Left lobe of liver (tissue), 2 donors: ENCODE results near the gene FAF2. TPM values are rescaled to one million over a fixed set of nuclear protein-coding genes. Genes with fewer than 3 reads are reported as not detected.
"Not testable (repeated sequence)": the region's sequence is repeated elsewhere in the genome, so short reads cannot be mapped to it uniquely, and the experiment has no call there.

Experiments
- ATAC-seq: fragments of 200-7000 bp; cut with Tn5 transposase; one replicate; pipeline ENCODE4 v1.9.1; 2020; ENCODE audit warnings: mild to moderate bottlenecking, moderate library complexity
- DNase-seq: peaks from one replicate; pipeline ENCODE4 v3.0.0-alpha.2; 2020; ENCODE audit warnings: low spot score
- total RNA-seq: library from RNA; stranded (reverse); gene quantifications from one replicate; pipeline ENCODE4 v1.2.1, GENCODE V29; 2021
- donor health status: DM: no; HTN: no; CAD: no; lungs with moderate emphysema.
- donor health status: DM: no; HTN: yes; CAD: no.

Gene FAF2
- total RNA-seq, 1 donor from 2014 or later = 16.5 TPM

DNA sequence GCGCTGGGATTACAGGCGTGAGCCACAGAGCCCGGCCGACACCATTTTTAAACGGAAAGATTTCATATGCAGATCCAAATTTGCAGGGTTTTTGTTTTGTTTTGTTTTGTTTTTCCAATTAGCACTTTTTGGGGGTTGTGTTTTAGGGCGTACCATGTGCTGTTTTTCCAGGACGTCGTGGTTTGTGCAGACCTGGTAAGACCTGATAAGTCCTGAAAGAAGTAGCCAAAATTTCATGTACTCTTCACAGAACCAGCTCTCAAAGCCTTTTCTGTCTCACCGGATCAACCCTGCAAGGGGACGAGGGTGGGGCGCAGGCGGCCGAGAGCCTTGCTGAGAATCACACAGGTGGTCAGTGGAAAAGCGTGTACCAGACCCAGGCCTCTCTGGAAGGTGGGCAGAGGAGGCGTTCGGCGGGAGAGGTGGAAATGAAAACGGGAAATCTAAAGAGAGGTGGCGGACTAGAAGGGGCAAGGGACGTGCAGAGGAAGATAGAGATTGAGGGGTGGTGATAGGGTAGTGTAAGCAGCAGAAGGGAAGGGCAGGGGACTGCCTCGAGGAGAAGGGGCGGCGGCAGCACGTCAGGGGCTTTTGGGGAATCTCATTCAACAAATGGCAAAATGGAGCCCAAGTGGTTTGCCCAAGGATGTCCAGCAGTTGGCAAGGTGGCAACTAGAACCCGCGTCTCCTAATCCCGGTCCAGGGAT, 1.1 kb upstream of the FAF2 start:
- no peak for DNase-seq
- peak; percentile 4 for ATAC-seq

DNA sequence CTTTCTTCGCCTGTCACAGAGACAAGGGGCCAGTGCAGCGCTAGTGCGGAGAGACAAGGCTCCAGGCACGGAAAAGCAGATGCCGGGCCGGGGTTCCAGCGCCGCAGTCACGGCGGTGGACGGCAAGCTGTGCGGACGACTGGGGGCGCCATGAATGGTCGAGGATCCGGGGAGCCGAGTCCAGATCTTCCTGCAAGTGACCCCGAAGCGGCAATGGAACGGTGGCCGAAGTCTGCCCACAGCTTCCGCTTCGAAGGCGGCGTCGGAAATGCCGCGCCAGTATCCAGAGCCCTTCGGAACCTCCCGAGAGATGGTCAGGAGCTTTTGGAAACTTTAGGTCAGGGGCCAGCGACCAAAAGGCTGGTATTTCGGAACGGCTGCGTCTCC, 601 bp upstream of the FAF2 start:
- DNase-seq (no peak), ATAC-seq (peak; percentile 59)

DNA sequence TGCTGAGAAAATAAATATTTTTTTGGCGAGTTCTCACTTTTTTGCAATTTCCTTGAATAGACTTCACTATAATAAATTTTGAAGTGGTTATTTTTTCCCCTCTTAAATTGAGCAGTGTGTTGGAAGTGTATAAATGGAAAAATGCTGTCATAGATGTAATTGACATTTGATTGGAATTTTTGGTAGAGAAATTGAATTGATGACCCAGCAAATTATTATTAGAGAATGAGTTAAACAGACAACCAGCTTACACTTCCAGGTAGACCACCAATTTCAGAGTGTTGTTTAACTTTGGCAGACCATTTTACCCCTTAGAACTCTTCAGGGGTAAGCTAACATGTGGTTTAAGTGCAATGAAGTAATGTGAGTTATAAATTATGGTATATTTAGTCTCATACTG, 1.9 kb downstream of the FAF2 start:
- ATAC-seq = no peak

DNA sequence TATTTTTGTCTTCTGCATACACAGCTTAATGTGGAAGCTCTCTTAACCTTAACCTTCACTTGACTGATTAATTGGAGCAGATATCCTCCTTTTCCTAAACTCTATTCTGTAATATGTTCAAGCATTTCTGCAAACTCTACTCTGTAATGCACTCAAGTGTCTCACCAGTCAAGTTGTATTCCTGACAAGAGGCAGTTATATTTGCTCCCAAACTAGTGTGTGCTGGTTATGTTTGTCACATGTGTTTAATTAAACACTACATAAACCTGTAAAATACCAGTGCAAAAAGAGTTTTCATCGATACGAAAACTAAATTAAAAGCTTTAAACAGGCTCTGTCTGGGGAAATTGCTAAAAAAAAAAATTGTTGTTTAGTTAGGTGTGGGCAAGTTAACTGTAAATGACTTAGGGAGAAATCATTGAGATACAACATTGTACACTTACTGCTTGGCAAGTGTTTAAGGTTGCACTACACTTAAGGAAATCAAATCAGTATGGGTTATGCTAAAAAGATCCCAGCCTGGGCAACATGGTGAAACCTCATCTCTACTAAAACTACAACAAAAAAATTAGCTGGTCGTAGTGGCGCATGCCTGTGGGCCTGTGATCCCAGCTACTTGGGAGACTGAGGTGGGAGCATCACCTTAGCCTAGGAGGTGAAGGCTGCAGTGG, 6.7 kb downstream of the FAF2 start:
- no peak for DNase-seq
- no peak for ATAC-seq

More for the DNA sequence above, 1.9 kb downstream of the FAF2 start:
- DNase-seq = no peak

DNA sequence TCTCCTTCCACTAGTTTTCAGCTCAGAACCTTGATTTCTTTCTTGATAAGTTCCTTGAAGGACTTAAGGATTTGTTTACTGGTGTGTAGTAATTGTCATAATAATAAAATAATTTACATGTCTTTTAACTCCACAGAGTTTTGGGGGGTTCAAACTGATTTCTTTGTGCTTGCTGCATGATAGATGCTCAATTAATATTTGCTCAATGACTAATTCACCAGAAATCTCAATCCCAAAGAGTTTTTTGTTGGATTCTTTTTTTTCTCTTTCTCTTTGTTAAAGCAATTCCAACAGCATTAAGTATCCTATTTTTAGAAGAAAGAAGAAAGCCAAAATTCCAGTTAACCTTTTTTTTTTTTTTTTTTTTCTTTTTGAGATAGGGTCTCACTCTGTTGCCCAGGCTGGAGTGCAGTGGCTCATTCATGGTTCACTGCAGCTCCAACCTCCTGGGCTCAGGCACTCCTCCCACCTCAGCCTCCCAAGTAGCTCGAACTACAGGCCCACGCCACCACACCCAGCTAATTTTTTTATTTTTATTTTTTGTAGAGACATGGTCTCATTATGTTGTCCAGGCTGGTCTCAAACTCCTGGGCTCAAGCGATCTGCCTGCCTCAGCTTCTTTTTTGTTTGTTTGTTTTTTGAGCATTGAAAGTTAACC, 10.8 kb downstream of the FAF2 start:
- ATAC-seq (no peak), DNase-seq (no peak)

DNA sequence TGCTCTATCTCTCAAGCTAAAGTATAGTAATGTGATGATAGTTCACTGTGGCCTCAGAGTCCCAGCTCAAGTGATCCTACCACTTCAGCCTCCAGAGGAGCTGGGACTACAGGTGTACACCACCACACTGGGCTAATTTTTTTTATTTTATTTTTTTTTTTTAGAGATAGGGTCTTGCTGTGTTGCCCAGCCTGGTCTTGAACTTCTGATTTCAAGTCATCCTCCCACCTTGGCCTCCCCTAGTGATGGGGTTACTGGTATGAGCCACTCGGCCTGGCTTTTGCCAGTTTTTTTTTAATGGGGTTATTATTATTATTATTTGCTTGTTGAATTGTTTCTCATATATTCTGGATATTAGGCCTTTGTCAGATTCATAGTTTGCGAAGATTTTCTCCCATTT, 13.2 kb downstream of the FAF2 start:
- ATAC-seq (no peak), DNase-seq (no peak)

GRCh38 chr5:176463113-176463764, 15.1 kb downstream of the FAF2 start:
- no peak for ATAC-seq
- DNase-seq = no peak

- ATAC-seq = peak; percentile 72
- peak; percentile 52 for DNase-seq
These were observed 18.2 kb downstream of the FAF2 start for GRCh38 chr5:176466245-176466871.

DNA sequence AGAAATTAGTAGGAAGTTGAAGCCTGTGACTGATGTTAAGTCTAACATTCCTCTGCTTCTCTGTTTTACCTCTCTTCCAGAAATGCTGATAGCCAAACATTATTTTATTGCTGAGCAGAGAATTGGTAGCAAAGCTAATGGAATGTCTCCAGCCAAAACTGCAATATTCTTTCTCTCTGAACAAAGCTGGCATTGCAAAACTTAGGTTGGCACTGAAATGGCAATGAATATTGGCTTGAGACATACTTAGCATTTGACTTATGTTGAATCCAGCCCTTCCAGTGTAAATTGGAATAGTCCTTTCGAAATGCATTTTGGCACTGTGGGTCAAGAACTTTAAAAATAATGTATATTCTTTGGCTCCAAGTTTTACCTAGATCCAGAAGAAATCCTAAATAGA, 21.1 kb downstream of the FAF2 start:
- DNase-seq = no peak
- peak; percentile 49 for ATAC-seq

DNA sequence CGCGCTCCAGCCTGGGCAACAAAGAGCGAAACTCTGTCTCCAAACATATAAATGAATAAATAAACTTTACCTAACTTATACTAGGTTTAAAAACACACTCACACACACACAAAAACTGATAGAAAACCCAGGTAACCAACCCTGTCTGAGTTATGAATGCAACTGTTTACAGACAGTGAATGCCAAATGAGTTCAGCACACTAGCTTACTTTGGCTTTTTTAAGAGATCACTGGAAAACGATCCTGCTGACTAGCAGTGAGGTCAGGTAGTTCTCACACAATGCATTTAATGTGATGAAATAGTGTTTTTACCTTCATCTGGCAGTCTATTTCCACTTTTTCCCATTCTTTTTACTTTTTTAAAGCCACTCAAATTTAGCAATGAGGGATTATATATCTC, 22.4 kb downstream of the FAF2 start:
- peak; percentile 72 for ATAC-seq

GRCh38 chr5:176471098-176471497, 22.9 kb downstream of the FAF2 start:
- DNase-seq (no peak), ATAC-seq (no peak)

More for the DNA sequence above, 22.4 kb downstream of the FAF2 start:
- DNase-seq = no peak

DNA sequence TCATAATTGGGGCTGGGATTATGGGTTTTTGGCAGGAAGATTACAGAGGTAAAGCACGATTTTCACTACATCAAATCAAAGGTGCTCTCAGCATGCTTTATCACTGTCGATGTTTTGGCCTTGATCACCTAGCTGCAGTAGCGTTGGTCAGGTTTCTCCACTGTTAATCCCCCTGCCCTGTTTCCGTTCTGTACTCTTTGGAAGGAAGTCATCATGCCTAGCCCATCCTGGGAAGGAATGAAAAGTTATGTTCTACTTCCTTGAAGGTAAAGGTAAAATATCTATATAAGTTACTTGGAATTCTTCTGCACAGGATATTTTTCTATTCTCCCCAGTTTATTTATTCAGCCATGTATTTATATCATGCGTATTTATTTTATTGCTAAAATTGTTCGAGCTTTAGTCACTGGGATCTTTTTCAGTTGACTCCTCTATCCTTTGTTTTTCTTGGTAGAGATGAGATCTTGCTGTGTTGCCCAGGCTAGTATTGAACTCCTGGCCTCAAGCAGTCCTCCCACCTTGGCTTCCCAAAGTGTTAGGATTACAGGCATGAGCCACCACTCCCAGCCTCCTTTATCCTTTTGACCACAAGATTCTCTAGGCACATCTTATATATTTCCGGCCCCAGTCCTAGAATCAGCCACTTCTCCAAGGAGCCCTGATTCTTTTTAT, 25.3 kb downstream of the FAF2 start:
- ATAC-seq (no peak), DNase-seq (no peak)

GRCh38 chr5:176474476-176474875, 26.3 kb downstream of the FAF2 start:
- ATAC-seq (no peak), DNase-seq (no peak)

DNA sequence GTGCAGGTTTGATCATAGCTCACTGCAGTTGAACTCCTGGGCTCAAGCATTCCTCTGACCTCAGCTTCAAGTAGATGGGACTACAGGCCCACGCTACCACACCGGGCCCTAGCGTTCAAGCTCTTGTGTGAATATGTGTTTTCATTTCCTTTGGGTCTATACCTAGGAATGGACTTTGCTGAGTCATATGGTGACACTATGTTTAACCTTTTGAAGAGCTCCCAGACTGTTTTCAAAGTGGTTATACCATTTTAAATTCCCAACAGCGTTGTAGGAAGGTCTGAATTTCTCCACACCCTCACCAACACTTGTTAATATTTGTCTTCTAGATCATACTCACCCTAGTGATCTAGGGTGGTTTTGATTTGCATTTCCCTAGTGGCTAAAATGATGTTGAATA, 33.5 kb downstream of the FAF2 start:
- ATAC-seq (no peak), DNase-seq (no peak)

GRCh38 chr5:176485176-176485575, 37.0 kb downstream of the FAF2 start:
- no peak for DNase-seq

DNA sequence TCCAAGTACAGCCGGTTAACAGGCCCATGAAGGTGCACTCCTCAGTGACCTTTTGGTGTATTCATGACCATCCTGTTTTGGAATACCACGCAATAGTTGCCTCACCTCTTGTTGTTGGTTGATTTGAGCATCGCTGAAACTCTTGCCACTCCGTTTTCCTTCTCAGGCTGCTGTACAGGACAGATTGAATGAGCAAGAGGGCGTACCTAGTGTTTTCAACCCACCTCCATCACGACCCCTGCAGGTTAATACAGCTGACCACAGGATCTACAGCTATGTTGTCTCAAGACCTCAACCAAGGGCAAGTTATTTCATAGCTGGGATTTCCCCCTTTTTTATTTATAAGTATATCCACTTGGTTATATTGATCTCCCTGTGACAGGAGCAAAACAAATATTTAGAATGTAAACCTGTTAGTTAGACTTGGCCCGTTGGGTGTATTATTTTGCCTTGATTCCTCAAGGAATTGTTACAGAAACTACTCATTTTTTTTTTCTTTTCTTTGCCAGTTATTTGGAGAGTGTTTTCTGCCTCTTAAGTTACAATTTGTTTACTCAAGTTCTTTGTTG, 38.1 kb downstream of the FAF2 start:
- ATAC-seq = peak; percentile 57

More at GRCh38 chr5:176485176-176485575, 37.0 kb downstream of the FAF2 start:
- no peak for ATAC-seq

DNA sequence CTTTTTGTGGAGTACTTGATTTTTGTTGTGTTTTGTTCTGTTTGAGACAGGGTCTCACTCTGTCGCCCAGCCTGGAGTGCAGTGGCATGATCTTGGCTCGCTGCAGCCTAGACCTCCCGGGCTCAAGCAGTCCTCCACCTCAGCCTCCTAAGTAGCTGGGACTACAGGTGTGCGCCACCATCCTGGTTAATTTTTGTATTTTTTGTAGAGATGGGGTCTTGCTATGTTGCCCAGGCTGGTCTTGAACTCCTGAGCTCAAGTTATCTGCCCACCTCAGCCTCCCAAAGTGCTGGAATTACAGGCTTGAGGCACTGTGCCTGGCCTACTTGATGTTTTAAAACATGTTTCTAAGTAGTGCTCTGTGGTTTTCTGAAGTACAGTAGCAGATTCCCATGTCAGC, 39.0 kb downstream of the FAF2 start:
- DNase-seq, ATAC-seq: not testable (repeated sequence)

More for the DNA sequence above, 38.1 kb downstream of the FAF2 start:
- DNase-seq = no peak

GRCh38 chr5:176489077-176489476, 40.9 kb downstream of the FAF2 start:
- DNase-seq (no peak), ATAC-seq (no peak)

- DNase-seq (no peak), ATAC-seq (peak; percentile 58)
These were observed 42.1 kb downstream of the FAF2 start for GRCh38 chr5:176490301-176490700.

GRCh38 chr5:176491101-176491502, 42.9 kb downstream of the FAF2 start:
- ATAC-seq (no peak), DNase-seq (no peak)
